ENCODE results near the gene TNFAIP8L3. TPM values are rescaled to one million over a fixed set of nuclear protein-coding genes. Genes with fewer than 3 reads are reported as not detected.
A peak's percentile ranks its signal among the peaks of the same experiment; 100 is the strongest.

TNFAIP8L3 gene
- total RNA-seq, 1 donor = 8.3 TPM

- no peaks in the 10 kb centered on the region for H3K36me3 ChIP-seq (ENCODE audit: insufficient read depth, low read length)
- no peak for TF ChIP-seq CTCF (IDR thresholded peaks at IDR 0.05; ENCODE audit: extremely low read depth, low read depth, low read length)
- H3K4me2 ChIP-seq (ENCODE audit: insufficient read depth, low read length) = no peak overlapping the region
- no peaks in the 10 kb centered on the region for H3K79me2 ChIP-seq (ENCODE audit: insufficient read depth, low read length)
- no peak for DNase-seq (ENCODE audit: insufficient read length, low spot score, missing footprints)
- peaks cover 30% of the 10 kb centered on the region for H3K4me1 ChIP-seq (ENCODE audit: insufficient read depth, low read length)
- no peaks in the 10 kb centered on the region for H3K9me3 ChIP-seq (ENCODE audit: low read depth, low read length)
- no peak overlapping the region for H2AFZ ChIP-seq (ENCODE audit: low read length)
- H4K20me1 ChIP-seq (ENCODE audit: insufficient read depth, low read length) = no peaks in the 10 kb centered on the region
- no peak overlapping the region for H3K27ac ChIP-seq (ENCODE audit: low read depth, low read length)
- H3K27me3 ChIP-seq (ENCODE audit: insufficient read depth, low read length) = peaks cover 9% of the 10 kb centered on the region
- no peak overlapping the region for H3K4me3 ChIP-seq (ENCODE audit: insufficient read depth, low read length)
These were observed 4.5 kb upstream of the TNFAIP8L3 start for GRCh38 chr15:51099185-51099584.

GRCh38 chr15:51098331-51098619 is 3.6 kb upstream of the TNFAIP8L3 start:
- Histone ChIP-seq H4K20me1 (ENCODE audit: insufficient read depth, low read length) (no peaks in the 10 kb centered on the region), H3K27ac (ENCODE audit: low read depth, low read length) (no peak overlapping the region), H3K27me3 (ENCODE audit: insufficient read depth, low read length) (peaks cover 16% of the 10 kb centered on the region), H2AFZ (ENCODE audit: low read length) (no peak overlapping the region), H3K36me3 (ENCODE audit: insufficient read depth, low read length) (no peaks in the 10 kb centered on the region), H3K79me2 (ENCODE audit: insufficient read depth, low read length) (no peaks in the 10 kb centered on the region), H3K9me3 (ENCODE audit: low read depth, low read length) (no peaks in the 10 kb centered on the region), H3K4me1 (ENCODE audit: insufficient read depth, low read length) (peaks cover 22% of the 10 kb centered on the region), H3K4me2 (ENCODE audit: insufficient read depth, low read length) (peak overlapping the region; percentile 46), H3K4me3 (ENCODE audit: insufficient read depth, low read length) (no peak overlapping the region)
- no peak for DNase-seq (ENCODE audit: insufficient read length, low spot score, missing footprints)
- no peak for TF ChIP-seq CTCF (IDR thresholded peaks at IDR 0.05; ENCODE audit: extremely low read depth, low read depth, low read length)

- Histone ChIP-seq H3K27me3 (ENCODE audit: insufficient read depth, low read length) (peaks cover 21% of the 10 kb centered on the region), H4K20me1 (ENCODE audit: insufficient read depth, low read length) (no peaks in the 10 kb centered on the region), H3K27ac (ENCODE audit: low read depth, low read length) (no peak overlapping the region), H2AFZ (ENCODE audit: low read length) (no peak overlapping the region), H3K79me2 (ENCODE audit: insufficient read depth, low read length) (no peaks in the 10 kb centered on the region), H3K4me1 (ENCODE audit: insufficient read depth, low read length) (peaks cover 17% of the 10 kb centered on the region), H3K4me3 (ENCODE audit: insufficient read depth, low read length) (no peak overlapping the region), H3K9me3 (ENCODE audit: low read depth, low read length) (no peaks in the 10 kb centered on the region), H3K4me2 (ENCODE audit: insufficient read depth, low read length) (peak overlapping the region; percentile 46), H3K36me3 (ENCODE audit: insufficient read depth, low read length) (no peaks in the 10 kb centered on the region)
- DNase-seq (ENCODE audit: insufficient read length, low spot score, missing footprints) = peak; percentile 98
- TF ChIP-seq CTCF (IDR thresholded peaks at IDR 0.05; ENCODE audit: extremely low read depth, low read depth, low read length) = no peak
These were observed 3.0 kb upstream of the TNFAIP8L3 start for GRCh38 chr15:51097553-51098330.

- Histone ChIP-seq H3K36me3 (ENCODE audit: insufficient read depth, low read length) (no peaks in the 10 kb centered on the region), H3K4me1 (ENCODE audit: insufficient read depth, low read length) (peaks cover 16% of the 10 kb centered on the region), H3K79me2 (ENCODE audit: insufficient read depth, low read length) (no peaks in the 10 kb centered on the region), H3K4me2 (ENCODE audit: insufficient read depth, low read length) (no peak overlapping the region), H3K9me3 (ENCODE audit: low read depth, low read length) (no peaks in the 10 kb centered on the region), H2AFZ (ENCODE audit: low read length) (no peak overlapping the region), H3K4me3 (ENCODE audit: insufficient read depth, low read length) (no peak overlapping the region), H4K20me1 (ENCODE audit: insufficient read depth, low read length) (no peaks in the 10 kb centered on the region), H3K27ac (ENCODE audit: low read depth, low read length) (no peak overlapping the region), H3K27me3 (ENCODE audit: insufficient read depth, low read length) (peaks cover 21% of the 10 kb centered on the region)
- no peak for TF ChIP-seq CTCF (IDR thresholded peaks at IDR 0.05; ENCODE audit: extremely low read depth, low read depth, low read length)
- DNase-seq (ENCODE audit: insufficient read length, low spot score, missing footprints) = no peak
These were observed 2.3 kb upstream of the TNFAIP8L3 start for GRCh38 chr15:51096976-51097375.

Measured in osteoblast (primary cell).